PFSK-1 (cell line): ENCODE results near the gene SF3A1.

Experiments
- POLR2AphosphoS5 ChIP-seq: IDR thresholded peaks from 2 replicates; pipeline ENCODE4 v1.6.1; 2012; ENCODE audit warnings: low read depth, mild to moderate bottlenecking, control low read depth, low read length, moderate library complexity
- TAF1 ChIP-seq: IDR thresholded peaks from 2 replicates; pipeline ENCODE4 v1.6.1; 2012; ENCODE audit warnings: low read length, control low read depth, borderline replicate concordance; ENCODE audit not compliant: insufficient read depth

- TF ChIP-seq POLR2AphosphoS5 (no peak), TAF1 (no peak)
These were observed 31.5 kb downstream of the SF3A1 start for GRCh38 chr22:30325065-30325720.
